Subcutaneous adipose tissue (tissue), 4 donors: ENCODE measurements around the gene MS4A13. TPM values are rescaled to one million over a fixed set of nuclear protein-coding genes. Genes with fewer than 3 reads are reported as not detected.

ENCODE experiments used
- total RNA-seq, 4 donors: library from RNA; depleted of rRNA; stranded (reverse); fragments of >200 nt; gene quantifications; one replicate each; pipeline ENCODE4 v1.1.0, GENCODE V29; 2016
- TF ChIP-seq, protein P1 (sequence below): fragments of 450-650 bp; IDR thresholded peaks from one replicate; pipeline ENCODE4 v1.5.1; 2016; ENCODE audit warnings: low read depth, mild to moderate bottlenecking, control low read depth, antibody characterized with exemption, moderate library complexity

The MS4A13 gene
- not detected for total RNA-seq

DNA sequence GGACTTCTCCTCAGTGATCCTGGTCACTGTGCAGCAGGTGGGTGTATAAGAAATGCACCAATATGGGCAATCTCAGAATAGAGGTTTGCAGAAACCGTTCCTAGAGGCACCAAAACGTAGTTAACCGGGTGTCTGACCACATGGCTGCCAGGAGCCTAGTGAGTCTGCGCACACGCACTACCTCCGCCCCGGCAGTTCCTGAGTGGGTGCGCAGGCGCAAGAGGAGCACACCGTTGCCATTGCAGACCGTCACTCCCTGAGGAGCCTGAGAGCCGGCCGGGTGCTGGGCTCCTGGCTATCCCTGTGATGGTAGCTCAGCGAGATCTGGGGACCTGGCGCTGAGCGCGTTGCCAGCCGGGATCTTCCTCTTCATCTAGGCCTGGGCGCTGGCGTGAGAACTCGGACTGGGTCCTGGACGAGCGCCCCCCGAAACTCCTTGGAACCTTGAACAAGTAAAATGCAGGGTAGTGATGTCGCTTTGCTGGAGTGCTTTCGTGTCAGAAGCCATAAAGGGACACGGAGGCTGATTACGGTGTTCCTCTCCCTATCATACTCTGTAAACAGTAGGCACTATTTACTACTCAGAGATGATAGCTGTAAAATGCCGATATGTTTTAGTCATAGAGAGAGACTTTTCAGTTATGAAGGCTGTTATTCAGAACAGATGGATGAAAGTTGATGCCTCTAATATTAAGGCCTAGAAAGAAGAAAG is at the start of gene MS4A13:
Gene MS4A13 (plus strand): TSS at position 249 of the 712 bp plus-strand sequence. CDS start 2,692 bp downstream, outside the sequence.
- TF ChIP-seq, protein P1, sequence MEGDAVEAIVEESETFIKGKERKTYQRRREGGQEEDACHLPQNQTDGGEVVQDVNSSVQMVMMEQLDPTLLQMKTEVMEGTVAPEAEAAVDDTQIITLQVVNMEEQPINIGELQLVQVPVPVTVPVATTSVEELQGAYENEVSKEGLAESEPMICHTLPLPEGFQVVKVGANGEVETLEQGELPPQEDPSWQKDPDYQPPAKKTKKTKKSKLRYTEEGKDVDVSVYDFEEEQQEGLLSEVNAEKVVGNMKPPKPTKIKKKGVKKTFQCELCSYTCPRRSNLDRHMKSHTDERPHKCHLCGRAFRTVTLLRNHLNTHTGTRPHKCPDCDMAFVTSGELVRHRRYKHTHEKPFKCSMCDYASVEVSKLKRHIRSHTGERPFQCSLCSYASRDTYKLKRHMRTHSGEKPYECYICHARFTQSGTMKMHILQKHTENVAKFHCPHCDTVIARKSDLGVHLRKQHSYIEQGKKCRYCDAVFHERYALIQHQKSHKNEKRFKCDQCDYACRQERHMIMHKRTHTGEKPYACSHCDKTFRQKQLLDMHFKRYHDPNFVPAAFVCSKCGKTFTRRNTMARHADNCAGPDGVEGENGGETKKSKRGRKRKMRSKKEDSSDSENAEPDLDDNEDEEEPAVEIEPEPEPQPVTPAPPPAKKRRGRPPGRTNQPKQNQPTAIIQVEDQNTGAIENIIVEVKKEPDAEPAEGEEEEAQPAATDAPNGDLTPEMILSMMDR, result no peak

GRCh38 chr11:60468829-60469228 is 46.4 kb upstream of the MS4A13 start:
- TF ChIP-seq, protein P1, result no peak

DNA sequence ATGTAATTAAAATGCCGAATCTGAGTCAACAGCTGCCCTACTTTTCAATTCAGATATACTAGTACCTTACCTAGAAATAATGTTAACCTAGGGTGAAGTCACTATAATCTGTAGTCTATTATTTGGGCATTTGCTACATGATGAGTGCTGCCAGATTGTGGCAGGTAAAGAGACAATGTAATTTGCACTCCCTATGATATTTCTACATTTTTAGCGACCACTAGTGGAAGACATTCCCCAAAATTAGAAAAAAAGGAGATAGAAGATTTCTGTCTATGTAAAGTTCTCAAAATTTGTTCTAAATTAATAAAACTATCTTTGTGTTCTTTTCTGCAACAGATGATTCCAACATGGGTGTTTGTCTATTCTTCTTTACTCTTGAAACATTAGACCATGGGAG is 45.5 kb upstream of the MS4A13 start:
- TF ChIP-seq, protein P1, result no peak

GRCh38 chr11:60477035-60477445 is 38.2 kb upstream of the MS4A13 start:
- TF ChIP-seq, protein P1, result no peak

DNA sequence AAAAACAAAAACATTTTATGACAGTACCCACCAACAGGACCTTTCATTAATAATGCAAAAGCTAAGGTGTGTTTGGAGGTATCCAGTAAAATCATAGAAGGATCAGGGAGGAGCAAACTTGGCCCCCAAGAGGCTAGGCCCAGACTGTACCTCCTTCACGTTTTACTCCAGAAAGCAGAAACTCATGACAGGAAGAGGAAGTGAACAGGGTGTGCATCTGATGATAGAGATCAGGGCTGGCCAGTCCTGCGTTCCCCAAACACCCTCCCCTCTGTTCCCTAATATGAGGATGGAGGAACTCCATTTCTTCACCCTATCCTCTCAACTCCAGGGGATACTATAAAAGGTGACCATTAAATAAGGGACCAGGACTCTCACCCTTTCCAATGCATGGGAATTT is 32.8 kb upstream of the MS4A13 start:
- TF ChIP-seq, protein P1, result no peak

GRCh38 chr11:60485987-60486386 is 29.2 kb upstream of the MS4A13 start:
- TF ChIP-seq, protein P1, result no peak

- TF ChIP-seq, protein P1, result no peak
Measured at GRCh38 chr11:60492488-60493009, 22.6 kb upstream of the MS4A13 start, which contains the start of gene MS4A12. Gene MS4A12 (plus strand): TSS chr11:60492778. CDS start chr11:60497319, 4,541 bp downstream.
